NT2/D1 (cell line): ENCODE measurements around the gene CCDC102B.

Source experiments
- DNase-seq: peaks from one replicate; pipeline ENCODE4 v3.0.0-alpha.2; 2011; ENCODE audit warnings: low read depth, low spot score
- H3K27me3 ChIP-seq: 2 replicates; pipeline ENCODE4 v1.6.0; 2011; ENCODE audit warnings: mild to moderate bottlenecking; ENCODE audit not compliant: insufficient read length, insufficient read depth
- H3K36me3 ChIP-seq: 2 replicates; pipeline ENCODE4 v1.6.1; 2011; ENCODE audit warnings: mild to moderate bottlenecking, low read length, mixed read lengths; ENCODE audit not compliant: insufficient read depth, insufficient read length
- H3K4me1 ChIP-seq: 2 replicates; pipeline ENCODE4 v1.5.1; 2011; ENCODE audit not compliant: insufficient read depth, insufficient read length
- H3K4me3 ChIP-seq: 2 replicates; pipeline ENCODE4 v1.5.1; 2011; ENCODE audit warnings: low read depth; ENCODE audit not compliant: insufficient read length
- H3K9ac ChIP-seq: 2 replicates; pipeline ENCODE4 v1.6.0; 2011; ENCODE audit warnings: low read depth; ENCODE audit not compliant: insufficient read length
- H3K9me3 ChIP-seq: 2 replicates; pipeline ENCODE4 v1.5.1; 2011; ENCODE audit warnings: mild to moderate bottlenecking, low read length; ENCODE audit not compliant: insufficient read depth
- SUZ12 ChIP-seq: IDR thresholded peaks from 2 replicates; pipeline ENCODE4 v1.6.1; 2011; ENCODE audit not compliant: insufficient read length, insufficient read depth; ENCODE audit errors: extremely low read depth
- YY1 ChIP-seq: IDR thresholded peaks from 2 replicates; pipeline ENCODE4 v1.6.1; 2011; ENCODE audit not compliant: insufficient read length, insufficient read depth
- ZNF274 ChIP-seq: IDR thresholded peaks from 2 replicates; pipeline ENCODE4 v1.6.1; 2011; ENCODE audit warnings: mild to moderate bottlenecking, low read depth, low read length

The CCDC102B gene

DNA sequence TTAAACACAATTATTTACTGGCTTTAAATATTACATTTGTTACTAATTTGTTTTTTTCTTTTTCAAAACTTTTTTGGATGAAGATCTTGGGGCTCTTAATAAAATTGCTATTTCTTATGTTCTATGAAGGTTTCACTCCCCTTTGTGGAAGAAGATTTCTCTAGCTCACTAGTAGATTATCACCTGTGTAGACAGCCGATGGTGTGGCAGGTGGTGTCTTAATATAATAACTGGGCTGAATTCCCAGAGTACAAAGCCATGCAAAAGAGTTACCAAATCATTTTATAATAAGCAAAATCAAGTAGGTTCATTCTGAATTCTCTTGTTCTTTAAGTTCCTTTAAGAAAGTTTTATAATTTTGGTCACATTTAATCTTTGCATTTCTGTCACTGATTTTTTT is 233.7 kb downstream of the CCDC102B start:
- Histone ChIP-seq H3K4me1 (no peaks in the 10 kb centered on the region), H3K36me3 (no peaks in the 10 kb centered on the region), H3K9ac (no peak overlapping the region), H3K27me3 (no peaks in the 10 kb centered on the region), H3K9me3 (no peaks in the 10 kb centered on the region), H3K4me3 (no peak overlapping the region)
- DNase-seq, result no peak
- no peak for TF ChIP-seq ZNF274
- TF ChIP-seq YY1, result no peak
- TF ChIP-seq SUZ12, result no peak

DNA sequence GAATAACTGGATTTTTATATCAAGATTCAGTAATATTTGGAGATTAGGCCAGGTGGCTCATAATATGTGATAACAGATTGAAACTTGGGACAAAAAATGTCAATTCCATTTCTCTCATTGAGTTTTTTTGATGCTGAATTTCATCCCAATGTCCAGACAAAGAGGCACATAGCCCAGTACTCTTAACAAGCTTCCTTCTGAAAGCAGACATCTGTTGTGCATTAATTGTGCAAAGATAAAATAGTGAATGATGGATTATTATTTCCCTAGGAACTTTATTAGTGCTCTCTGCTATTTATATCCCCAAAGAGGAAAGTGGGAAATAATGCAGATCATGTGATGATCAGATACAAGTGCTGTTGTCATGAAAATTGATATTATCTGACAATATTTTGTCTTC is 234.1 kb downstream of the CCDC102B start:
- H3K4me1 ChIP-seq, result no peaks in the 10 kb centered on the region
- no peak overlapping the region for H3K9ac ChIP-seq
- no peaks in the 10 kb centered on the region for H3K9me3 ChIP-seq
- no peak overlapping the region for H3K4me3 ChIP-seq
- H3K36me3 ChIP-seq, result no peaks in the 10 kb centered on the region
- TF ChIP-seq ZNF274 (no peak), SUZ12 (no peak), YY1 (no peak)
- H3K27me3 ChIP-seq, result no peaks in the 10 kb centered on the region
- no peak for DNase-seq

DNA sequence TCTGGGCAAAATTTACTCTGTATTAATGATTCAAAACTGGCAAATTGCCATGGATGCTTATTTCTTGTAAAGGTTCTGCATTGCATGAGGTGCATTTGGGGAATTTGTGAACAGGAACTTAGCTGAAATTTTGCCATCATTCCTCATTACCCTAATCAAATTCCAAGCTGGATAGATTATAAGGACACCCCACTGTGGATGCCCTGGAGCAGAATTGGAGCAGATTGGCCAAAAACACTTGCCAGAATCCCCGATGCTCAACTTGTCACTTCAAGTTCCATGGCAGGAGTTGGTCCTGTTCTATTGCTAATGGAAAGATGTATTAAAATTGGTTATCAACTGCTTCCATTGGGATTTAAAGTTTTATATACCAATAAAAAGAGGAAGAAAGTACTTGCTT is 237.9 kb downstream of the CCDC102B start:
- no peak for TF ChIP-seq ZNF274
- TF ChIP-seq YY1, result no peak
- no peak for TF ChIP-seq SUZ12
- H3K36me3 ChIP-seq, result no peaks in the 10 kb centered on the region
- no peak for DNase-seq

DNA sequence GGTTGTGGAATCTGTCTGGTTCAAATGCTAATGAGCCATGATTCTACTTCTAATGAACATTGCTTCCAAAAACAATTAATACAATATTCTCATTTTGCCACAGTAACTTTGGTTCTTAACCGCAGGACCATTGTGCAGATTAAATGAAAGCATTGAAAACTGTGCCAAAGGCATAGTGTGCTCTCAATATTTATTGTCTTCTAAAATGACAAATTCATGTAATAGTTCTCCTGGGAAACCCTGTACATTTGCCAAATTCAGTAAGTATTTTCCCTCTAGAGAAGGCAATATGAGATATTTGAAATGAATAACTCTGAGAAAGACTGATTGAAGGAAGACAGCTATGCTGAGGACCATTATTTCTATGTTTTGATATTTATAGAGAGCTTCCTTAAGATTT is 246.3 kb downstream of the CCDC102B start:
- TF ChIP-seq ZNF274 (no peak), YY1 (no peak), SUZ12 (no peak)
- Histone ChIP-seq H3K4me3 (no peak overlapping the region), H3K4me1 (no peaks in the 10 kb centered on the region)

More for the DNA sequence above, 237.9 kb downstream of the CCDC102B start:
- Histone ChIP-seq H3K4me1 (no peaks in the 10 kb centered on the region), H3K9ac (no peak overlapping the region), H3K27me3 (no peaks in the 10 kb centered on the region), H3K9me3 (no peaks in the 10 kb centered on the region), H3K4me3 (no peak overlapping the region)

DNA sequence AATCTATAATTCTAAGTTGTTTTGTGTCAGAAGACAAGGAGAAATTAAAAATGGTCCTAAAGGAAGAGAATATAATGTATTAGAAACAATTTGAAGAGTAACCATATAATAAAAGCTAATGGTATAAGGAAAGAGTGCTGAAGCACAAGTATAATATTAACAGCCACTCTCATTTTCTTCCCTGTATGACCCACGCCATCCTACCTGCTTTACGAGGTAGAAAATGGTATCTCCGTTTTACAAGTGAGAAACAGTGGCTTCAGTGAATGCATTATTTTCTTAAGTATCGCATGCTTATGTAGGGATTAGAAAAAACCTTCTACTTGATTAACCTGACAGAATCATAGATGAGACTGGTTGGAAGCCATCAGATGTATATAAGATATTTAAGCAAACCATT is 266.2 kb downstream of the CCDC102B start:
- no peaks in the 10 kb centered on the region for H3K27me3 ChIP-seq
- H3K4me3 ChIP-seq, result no peak overlapping the region
- no peaks in the 10 kb centered on the region for H3K36me3 ChIP-seq
- no peak overlapping the region for H3K9ac ChIP-seq
- H3K4me1 ChIP-seq, result no peaks in the 10 kb centered on the region
- H3K9me3 ChIP-seq, result no peaks in the 10 kb centered on the region
- no peak for TF ChIP-seq SUZ12
- no peak for TF ChIP-seq ZNF274
- no peak for TF ChIP-seq YY1
- DNase-seq, result no peak

More for the DNA sequence above, 246.3 kb downstream of the CCDC102B start:
- H3K36me3 ChIP-seq, result no peaks in the 10 kb centered on the region
- H3K9me3 ChIP-seq, result no peaks in the 10 kb centered on the region
- no peaks in the 10 kb centered on the region for H3K27me3 ChIP-seq
- H3K9ac ChIP-seq, result no peak overlapping the region
- no peak for DNase-seq

DNA sequence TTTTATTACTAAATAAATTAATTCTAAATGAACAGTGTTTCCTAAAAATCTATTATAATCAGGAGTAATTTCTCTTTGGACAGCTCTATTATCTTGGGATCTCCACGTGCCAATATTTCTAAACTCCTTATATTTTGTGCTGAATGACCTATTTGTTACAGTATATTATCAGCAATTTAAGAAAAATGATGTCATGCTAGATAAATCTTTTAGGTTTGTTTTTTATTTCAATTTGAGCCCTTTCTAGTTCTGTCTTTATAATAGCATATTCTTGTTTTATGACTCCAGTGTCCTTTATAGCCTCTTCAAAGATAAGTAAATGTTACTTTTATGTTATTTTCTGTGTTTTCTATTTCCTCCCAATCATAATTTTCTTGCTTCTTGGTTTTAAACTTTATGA is 269.2 kb downstream of the CCDC102B start:
- H3K9me3 ChIP-seq, result no peaks in the 10 kb centered on the region
- H3K27me3 ChIP-seq, result no peaks in the 10 kb centered on the region
- DNase-seq, result no peak
- H3K4me1 ChIP-seq, result no peaks in the 10 kb centered on the region
- TF ChIP-seq YY1 (no peak), SUZ12 (no peak), ZNF274 (no peak)
- no peak overlapping the region for H3K9ac ChIP-seq
- H3K36me3 ChIP-seq, result no peaks in the 10 kb centered on the region
- H3K4me3 ChIP-seq, result no peak overlapping the region

DNA sequence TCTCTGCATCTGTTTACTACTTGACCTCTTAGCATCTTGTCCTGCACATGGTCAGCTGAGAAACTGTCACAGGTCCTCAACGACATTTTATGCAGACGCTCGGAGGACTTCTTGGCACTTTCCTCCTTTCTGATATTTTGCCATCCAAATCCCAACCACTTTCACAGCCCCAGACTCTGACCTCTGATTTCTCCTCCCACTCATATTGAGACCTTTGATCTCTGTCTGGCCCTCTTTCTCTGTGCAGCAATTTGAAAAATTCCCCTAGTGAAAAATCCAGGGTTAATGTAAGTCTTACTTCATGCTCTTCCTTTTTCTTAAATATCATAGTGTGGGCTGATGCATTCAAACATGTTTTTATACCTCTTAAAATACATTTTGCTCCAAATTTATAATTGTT is 273.8 kb downstream of the CCDC102B start:
- H3K4me1 ChIP-seq, result no peaks in the 10 kb centered on the region
- no peak overlapping the region for H3K9ac ChIP-seq
- TF ChIP-seq ZNF274 (no peak), SUZ12 (no peak), YY1 (no peak)
- H3K36me3 ChIP-seq, result no peaks in the 10 kb centered on the region
- H3K27me3 ChIP-seq, result no peaks in the 10 kb centered on the region
- DNase-seq, result no peak
- H3K4me3 ChIP-seq, result no peak overlapping the region
- no peaks in the 10 kb centered on the region for H3K9me3 ChIP-seq
